Uterus (tissue), 2 donors: Measurements from ENCODE around the gene ZNF628.

Experiments
- CTCF ChIP-seq, 4 experiments: fragments of 200-600 bp in 2 of 4; fragments of 450-650 bp in 2 of 4; sonication (generic) in 2 of 4; IDR thresholded peaks; one replicate each; pipeline ENCODE4 v1.5.1; 2016 to 2019; ENCODE audit warnings: antibody characterized with exemption in 4 of 4, mild to moderate bottlenecking in 2 of 4, moderate library complexity in 1 of 4
- POLR2A ChIP-seq, 2 donors: fragments of 450-650 bp; IDR thresholded peaks; one replicate each; pipeline ENCODE4 v1.6.1; 2016; ENCODE audit warnings: antibody characterized with exemption in 2 of 2, mild to moderate bottlenecking in 1 of 2, moderate library complexity in 1 of 2

GRCh38 chr19:55452749-55453346 lies 23.6 kb upstream of the ZNF628 start:
- TF ChIP-seq CTCF (IDR thresholded peaks at IDR 0.05) (peak in 1 of 4 experiments; percentile 3), POLR2A (IDR thresholded peaks at IDR 0.05) (no peak)
